Endothelial cell of umbilical vein (primary cell): ENCODE data around the gene ZNF23. TPM values are rescaled to one million over a fixed set of nuclear protein-coding genes. Genes with fewer than 3 reads are reported as not detected.

Source experiments
- BruUV-seq: library from RNA; stranded (reverse); fragments of 400-500 nt; replicated peaks from 2 replicates; lab custom pipeline; 2021; lab: Mats Ljungman, UMichigan
- CTCF ChIA-PET: fragments of 300-600, 350-600 bp; sonication (Branson Sonifier 250); formaldehyde crosslinking; loops from one replicate; lab custom pipeline; 2021; ENCODE audit warnings: antibody characterized with exemption, inconsistent platforms; lab: Charles Lee
- POLR2A ChIA-PET: fragments of 300-600, 350-600 bp; sonication (Branson Sonifier 250); formaldehyde crosslinking; loops from one replicate; lab custom pipeline; 2021; ENCODE audit warnings: antibody characterized with exemption, inconsistent platforms; lab: Charles Lee
- DNase-seq: peaks from one replicate; pipeline ENCODE4 v3.0.0-alpha.2; 2011; ENCODE audit warnings: low read depth, low spot score
- FAIRE-seq: peaks from 2 replicates; lab custom pipeline; 2011; peaks lifted over from hg19 to GRCh38; lab: Jason Lieb, UNC
- H2AFZ ChIP-seq: 2 replicates; pipeline ENCODE4 v1.6.0; 2012; ENCODE audit warnings: low read depth, low read length, control low read depth, inconsistent platforms
- H3K27ac ChIP-seq: 2 replicates; pipeline ENCODE4 v1.5.1; 2011; ENCODE audit warnings: low read depth, mild to moderate bottlenecking, control low read depth, low read length, moderate library complexity; ENCODE audit not compliant: insufficient read depth
- H3K27me3 ChIP-seq, 2 experiments: 2 replicates each; pipeline versions ENCODE4 v1.6.0 to v1.6.1; 2011; ENCODE audit warnings: low read length in 2 of 2, mixed read lengths in 1 of 2; ENCODE audit not compliant: control insufficient read depth in 2 of 2, insufficient read depth in 2 of 2
- H3K36me3 ChIP-seq, 2 experiments: 2 replicates in 1 of 2; 3 replicates in 1 of 2; pipeline ENCODE4 v1.5.1; 2011; ENCODE audit warnings: low read length in 2 of 2, mild to moderate bottlenecking in 1 of 2, moderate library complexity in 1 of 2; ENCODE audit not compliant: control insufficient read depth in 2 of 2, insufficient read depth in 2 of 2; ENCODE audit errors: extremely low read depth in 1 of 2
- H3K4me1 ChIP-seq: 3 replicates; pipeline ENCODE4 v1.5.1; 2011; ENCODE audit warnings: mild to moderate bottlenecking, low read length; ENCODE audit not compliant: control insufficient read depth, insufficient read depth; ENCODE audit errors: extremely low read depth
- H3K4me2 ChIP-seq: 2 replicates; pipeline ENCODE4 v1.6.1; 2011; ENCODE audit warnings: low read length, control low read depth, mixed read lengths; ENCODE audit not compliant: insufficient read depth
- H3K4me3 ChIP-seq, 3 experiments: fragments of 200-600 bp in 1 of 3; sonication (generic), shearing (Covaris generic) in 1 of 3; replicated peaks in 1 of 3; 2 replicates each; pipeline ENCODE4 v1.5.1; 2011 to 2016; ENCODE audit warnings: control low read depth in 3 of 3, low read length in 3 of 3, mild to moderate bottlenecking in 2 of 3, inconsistent platforms in 1 of 3, low read depth in 1 of 3, moderate library complexity in 1 of 3; ENCODE audit not compliant: insufficient read depth in 1 of 3
- H3K79me2 ChIP-seq: 2 replicates; pipeline ENCODE4 v1.6.0; 2012; ENCODE audit warnings: low read length, inconsistent platforms; ENCODE audit not compliant: control insufficient read depth, insufficient read depth
- H3K9ac ChIP-seq: replicated peaks from 2 replicates; pipeline ENCODE3; 2011; ENCODE audit warnings: low read length, control low read depth; ENCODE audit not compliant: insufficient read depth; ENCODE audit errors: extremely low read depth
- H3K9me1 ChIP-seq: replicated peaks from 3 replicates; pipeline ENCODE4 v1.6.0; 2011; ENCODE audit warnings: mild to moderate bottlenecking, low read length; ENCODE audit not compliant: control insufficient read depth, insufficient read depth; ENCODE audit errors: extremely low read depth
- H3K9me3 ChIP-seq: replicated peaks from 2 replicates; pipeline ENCODE4 v1.5.1; 2012; ENCODE audit warnings: low read length, inconsistent platforms; ENCODE audit not compliant: control insufficient read depth, insufficient read depth
- H4K20me1 ChIP-seq: replicated peaks from 2 replicates; pipeline ENCODE3; 2011; ENCODE audit warnings: mild to moderate bottlenecking, low read length; ENCODE audit not compliant: control insufficient read depth, insufficient read depth; ENCODE audit errors: extremely low read depth
- CTCF ChIP-seq, 2 donors: IDR thresholded peaks; 1 replicate in 1 of 2; 2 replicates in 1 of 2; pipeline ENCODE4 v1.5.1; 2011; ENCODE audit warnings: low read length in 2 of 2, mild to moderate bottlenecking in 2 of 2, moderate library complexity in 2 of 2, control low read depth in 1 of 2, inconsistent platforms in 1 of 2, low read depth in 1 of 2; ENCODE audit not compliant: insufficient read depth in 1 of 2; ENCODE audit errors: extremely low read depth in 1 of 2
- EZH2 ChIP-seq: IDR thresholded peaks from 2 replicates; pipeline ENCODE4 v1.6.1; 2012; ENCODE audit warnings: borderline replicate concordance, low read depth, mild to moderate bottlenecking, moderate library complexity, low read length, inconsistent platforms; ENCODE audit not compliant: severe bottlenecking
- FOS ChIP-seq: IDR thresholded peaks from 2 replicates; pipeline ENCODE4 v1.6.1; 2011; ENCODE audit warnings: mild to moderate bottlenecking, low read length, moderate library complexity, borderline replicate concordance; ENCODE audit not compliant: insufficient read depth
- GATA2 ChIP-seq: IDR thresholded peaks from 2 replicates; pipeline ENCODE4 v1.7.0; 2011; ENCODE audit warnings: low read depth, mild to moderate bottlenecking, moderate library complexity, mixed read lengths, low read length; ENCODE audit not compliant: insufficient read length, insufficient read depth
- JUN ChIP-seq: IDR thresholded peaks from 2 replicates; pipeline ENCODE4 v1.6.1; 2011; ENCODE audit warnings: borderline replicate concordance, low read depth; ENCODE audit not compliant: insufficient read length, insufficient read depth
- MAX ChIP-seq: IDR thresholded peaks from 2 replicates; pipeline ENCODE4 v1.6.1; 2011; ENCODE audit not compliant: insufficient read depth, insufficient read length
- MYC ChIP-seq: IDR thresholded peaks from one replicate; pipeline ENCODE4 v1.6.1; 2011; ENCODE audit warnings: mild to moderate bottlenecking, low read depth, low read length
- POLR2A ChIP-seq: IDR thresholded peaks from 2 replicates; pipeline ENCODE4 v1.6.1; 2012; ENCODE audit warnings: low read depth, mild to moderate bottlenecking, control low read depth, low read length
- POLR2AphosphoS5 ChIP-seq: IDR thresholded peaks from 2 replicates; pipeline ENCODE4 v1.6.1; 2012; ENCODE audit warnings: low read depth, mild to moderate bottlenecking, control low read depth, low read length, moderate library complexity; ENCODE audit not compliant: insufficient read depth
- dilution Hi-C: fragments of 300-500 bp; cut with MboI; formaldehyde crosslinking; loops from one replicate; pipeline ENCODE4 v1.15.0; 2019; ENCODE audit warnings: low sequenced_read_pairs; ENCODE audit not compliant: extremely low pct_ligation_motif_present
- intact Hi-C: fragments of 100-400 bp; cut with micrococcal nuclease; formaldehyde crosslinking; loops from one replicate; pipeline ENCODE4 v1.10.0; 2022
- polyA plus RNA-seq, 4 experiments: library from polyadenylated mRNA; depleted of rRNA in 3 of 4; stranded (reverse) in 3 of 4; unstranded in 1 of 4; fragments of >200 nt; gene quantifications; 2 replicates each; pipeline versions ENCODE4 v1.2.1 to v1.2.3, GENCODE V29; 2011 to 2012; ENCODE audit warnings: missing spikeins in 1 of 4
- total RNA-seq: library from RNA; stranded (reverse); gene quantifications from 2 replicates; pipeline ENCODE4 v1.2.3, GENCODE V29; 2021

Gene ZNF23
- total and polyA plus RNA-seq, 2 donors (not counting 3 experiments of a cell fraction or from before 2014, with no cell fraction given) = 2.1 to 6.4 TPM

DNA sequence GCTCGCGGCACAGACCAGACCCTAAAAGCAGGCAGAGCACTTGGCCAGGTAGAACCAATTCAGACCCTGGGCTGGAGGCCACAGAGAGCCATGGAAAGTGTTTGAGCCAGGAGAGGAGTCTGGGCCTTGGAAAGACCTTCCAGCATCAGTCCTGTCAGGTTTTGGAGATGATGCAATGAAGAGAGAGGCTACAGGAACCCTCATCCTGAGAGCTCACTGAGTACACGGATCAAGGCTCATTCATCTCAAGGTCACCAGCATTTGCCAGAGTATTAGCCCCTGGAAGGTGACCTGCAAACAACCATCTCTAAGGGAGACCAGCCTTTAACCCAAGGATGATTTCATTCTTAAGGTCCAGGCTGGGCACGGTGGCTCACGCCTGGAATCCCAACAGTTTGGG lies 48.0 kb downstream of the ZNF23 start:
- Histone ChIP-seq H3K9ac (no peak overlapping the region), H3K36me3 (no peaks in the 10 kb centered on the region), H3K4me3 (no peak overlapping the region), H3K4me2 (no peak overlapping the region), H3K27me3 (no peaks in the 10 kb centered on the region), H3K27ac (no peak overlapping the region), H4K20me1 (no peaks in the 10 kb centered on the region), H3K79me2 (no peaks in the 10 kb centered on the region), H3K9me3 (no peaks in the 10 kb centered on the region), H3K9me1 (no peaks in the 10 kb centered on the region), H2AFZ (no peak overlapping the region), H3K4me1 (no peaks in the 10 kb centered on the region)
- dilution Hi-C loops = no loop called here
- DNase-seq (no peak), FAIRE-seq (no peak)
- intact Hi-C loops = no loop called here
- TF ChIP-seq GATA2 (no peak), JUN (no peak), POLR2A (no peak), FOS (no peak), CTCF (IDR thresholded peaks at IDR 0.05; ENCODE audit: extremely low read depth in 1 of 2, insufficient read depth in 1 of 2, low read depth in 1 of 2, low read length in 2 of 2) (no peak), MYC (no peak), MAX (no peak), POLR2AphosphoS5 (no peak), EZH2 (no peak)
- no TSS peak for BruUV-seq
- ChIA-PET POLR2A (no interaction called here), CTCF (interaction anchor here (1.3 to 6.1 kb wide), 7 partner anchors 14 to 197 kb away, joined by 6 to 229 read pairs (median 22); no protein-coding TSS in a partner anchor)
